ENCODE results near the gene EVPL.
"Not testable (repeated sequence)": the region's sequence is repeated elsewhere in the genome, so short reads cannot be mapped to it uniquely, and the experiment has no call there.

EVPL gene

GRCh38 chr17:75995385-75995925, 31.7 kb downstream of the EVPL start:
- no peak for DNase-seq

GRCh38 chr17:75994802-75995370, 32.2 kb downstream of the EVPL start:
- DNase-seq, result no peak

- DNase-seq, result no peak
Measured at GRCh38 chr17:75991396-75991795, 35.7 kb downstream of the EVPL start.

GRCh38 chr17:75987041-75987440, 40.1 kb downstream of the EVPL start:
- no peak for DNase-seq

GRCh38 chr17:75985986-75986385, 41.1 kb downstream of the EVPL start:
- no peak for DNase-seq

GRCh38 chr17:75983501-75984181, 43.5 kb downstream of the EVPL start:
- no peak for DNase-seq

- DNase-seq, result no peak
Measured at GRCh38 chr17:75981019-75981615, 46.0 kb downstream of the EVPL start.

- no peak for DNase-seq
Measured at GRCh38 chr17:75980188-75981018, 46.7 kb downstream of the EVPL start.

- no peak for DNase-seq
Measured at GRCh38 chr17:75979705-75980187, 47.4 kb downstream of the EVPL start.

GRCh38 chr17:75978938-75979704, 48.0 kb downstream of the EVPL start, which contains the start of the genes ACOX1 and TEN1:
ACOX1 (minus strand) TSS chr17:75979166; CDS start chr17:75979073, 93 bp downstream.
TEN1 (plus strand) TSS chr17:75979240; CDS start chr17:75986193, 6,953 bp downstream.
- DNase-seq, result peak; percentile 93

GRCh38 chr17:75976175-75976848, 50.8 kb downstream of the EVPL start:
- no peak for DNase-seq

GRCh38 chr17:75975757-75976174, 51.3 kb downstream of the EVPL start:
- no peak for DNase-seq

GRCh38 chr17:75975187-75975586, 51.9 kb downstream of the EVPL start:
- not testable (repeated sequence) for DNase-seq

- no peak for DNase-seq
Measured at GRCh38 chr17:75970626-75971025, 56.5 kb downstream of the EVPL start.

GRCh38 chr17:75970011-75970523, 57.0 kb downstream of the EVPL start:
- DNase-seq, result no peak

GRCh38 chr17:75969044-75969443, 58.1 kb downstream of the EVPL start:
- DNase-seq, result not testable (repeated sequence)

GRCh38 chr17:75965468-75965867, 61.6 kb downstream of the EVPL start:
- no peak for DNase-seq

GRCh38 chr17:75959839-75960511, 67.1 kb downstream of the EVPL start:
- no peak for DNase-seq

- DNase-seq, result no peak
Measured at GRCh38 chr17:75959051-75959838, 67.9 kb downstream of the EVPL start.
